SH-SY5Y (cell line): Measurements from ENCODE around the gene FGFR3.

Source experiments
- GATA2 ChIP-seq: IDR thresholded peaks from 2 replicates; pipeline ENCODE4 v1.6.1; 2011; ENCODE audit warnings: mild to moderate bottlenecking, low read depth, low read length
- GATA3 ChIP-seq: IDR thresholded peaks from 2 replicates; pipeline ENCODE4 v1.6.1; 2011; ENCODE audit warnings: low read depth, mild to moderate bottlenecking, low read length, moderate library complexity

DNA sequence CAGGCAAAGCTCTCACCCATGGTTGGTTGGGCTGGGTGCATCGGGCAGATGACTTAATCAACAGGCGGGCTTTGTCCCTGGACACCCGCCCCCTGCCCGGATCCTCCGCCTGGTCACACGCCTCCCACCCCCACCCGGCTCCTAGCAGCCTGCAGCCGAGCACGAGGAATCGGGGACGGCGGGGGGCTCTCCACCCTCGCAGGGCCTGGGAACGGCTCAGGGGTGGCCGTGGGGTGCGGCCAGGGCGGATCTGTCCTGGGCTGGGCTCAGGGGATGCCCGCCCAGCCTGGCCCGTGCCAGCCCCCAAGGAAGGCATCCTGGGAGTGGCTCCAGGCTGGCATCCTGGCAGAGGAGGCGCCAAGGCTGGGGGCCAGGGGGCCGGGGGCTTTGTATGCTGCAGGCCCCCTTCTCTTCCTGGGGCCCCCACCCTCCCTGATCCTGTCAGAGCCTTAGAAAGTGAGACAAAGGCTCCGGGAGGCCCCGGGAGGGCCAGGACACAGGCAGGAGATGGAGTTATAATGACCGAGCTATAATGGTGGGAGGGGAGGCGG is 32.5 kb upstream of the FGFR3 start:
- no peak for TF ChIP-seq GATA3
- no peak for TF ChIP-seq GATA2
